GM21717 (cell line): ENCODE data around the gene SEMA5A.

ENCODE experiments used
- ATAC-seq: cut with Tn5 transposase; IDR thresholded peaks from one replicate; pipeline ENCODE4 v1.9.1; 2021; ENCODE audit warnings: mild to moderate bottlenecking, moderate library complexity; ENCODE audit not compliant: unreplicated experiment

SEMA5A gene

DNA sequence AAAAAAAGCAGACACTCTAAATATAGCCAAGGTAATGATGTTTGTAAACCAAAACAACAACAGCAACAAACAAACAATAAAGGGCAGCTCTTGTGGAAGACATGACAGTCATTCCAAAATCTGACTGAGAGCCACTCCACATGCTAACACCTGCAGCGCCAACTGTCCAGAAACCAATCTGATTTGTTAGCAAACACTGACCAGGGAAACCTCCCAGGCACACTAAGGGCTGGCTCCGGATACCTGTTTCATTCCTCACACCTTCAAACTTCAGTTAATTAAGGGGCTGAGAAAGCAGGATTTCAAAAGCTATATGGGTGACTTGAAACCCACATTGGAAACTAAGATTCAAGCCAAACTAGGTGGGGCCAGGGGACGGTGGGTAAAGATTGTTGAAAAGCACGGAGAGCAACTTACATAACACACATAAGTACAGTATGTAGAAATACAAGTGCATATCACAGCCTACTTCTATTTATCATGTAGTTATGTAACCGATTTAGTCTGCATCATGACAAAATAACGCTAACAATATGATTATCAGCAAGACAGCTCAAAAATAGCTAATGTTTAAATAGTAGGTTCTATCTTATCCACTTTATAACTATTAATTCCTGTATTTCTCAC is 203.6 kb downstream of the SEMA5A start:
- no peak for ATAC-seq

GRCh38 chr5:9340085-9340484 is 205.8 kb downstream of the SEMA5A start:
- no peak for ATAC-seq

GRCh38 chr5:9339206-9339818 is 206.6 kb downstream of the SEMA5A start:
- ATAC-seq: no peak

DNA sequence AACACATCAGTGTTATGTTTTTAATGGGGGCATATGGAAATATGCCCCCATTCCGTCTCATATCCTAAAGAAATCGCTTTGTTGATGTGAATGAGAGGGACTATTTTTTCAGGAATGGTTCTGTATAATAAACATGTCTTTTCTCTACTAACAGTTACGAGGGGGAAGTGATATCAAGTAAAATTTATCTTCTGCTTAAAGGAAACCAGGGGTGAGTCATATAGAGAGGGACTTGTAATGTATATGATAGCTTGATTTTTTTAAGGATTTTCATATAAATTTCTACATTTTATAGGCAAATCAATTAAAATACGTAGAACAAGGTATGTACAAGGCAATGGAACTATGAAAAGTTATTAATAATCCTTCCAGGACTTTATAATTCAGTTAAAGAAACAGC is 207.1 kb downstream of the SEMA5A start:
- no peak for ATAC-seq

- ATAC-seq: no peak
These were observed 207.8 kb downstream of the SEMA5A start for GRCh38 chr5:9337928-9338595.

- ATAC-seq: no peak
These were observed 209.9 kb downstream of the SEMA5A start for GRCh38 chr5:9335754-9336495.

GRCh38 chr5:9335269-9335668 is 210.6 kb downstream of the SEMA5A start:
- ATAC-seq: no peak

DNA sequence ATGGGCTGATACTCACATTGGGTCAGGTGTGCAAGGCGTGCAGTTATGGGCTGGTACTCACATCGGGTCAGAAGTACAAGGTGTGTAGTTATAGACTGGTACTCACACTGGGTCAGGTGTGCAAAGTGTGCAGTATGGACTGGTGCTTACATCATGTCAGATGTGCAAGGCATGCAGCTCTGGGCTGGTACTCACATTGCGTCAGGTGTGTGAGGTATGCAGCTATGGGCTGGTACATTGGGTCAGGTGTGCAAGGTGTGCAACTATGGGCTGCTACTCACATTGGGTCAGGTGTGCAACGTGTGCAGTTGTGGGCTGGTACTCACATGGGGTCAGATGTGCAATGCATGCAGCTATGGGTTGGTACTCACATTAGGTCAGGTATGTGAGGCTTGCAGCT is 213.8 kb downstream of the SEMA5A start:
- ATAC-seq: no peak

DNA sequence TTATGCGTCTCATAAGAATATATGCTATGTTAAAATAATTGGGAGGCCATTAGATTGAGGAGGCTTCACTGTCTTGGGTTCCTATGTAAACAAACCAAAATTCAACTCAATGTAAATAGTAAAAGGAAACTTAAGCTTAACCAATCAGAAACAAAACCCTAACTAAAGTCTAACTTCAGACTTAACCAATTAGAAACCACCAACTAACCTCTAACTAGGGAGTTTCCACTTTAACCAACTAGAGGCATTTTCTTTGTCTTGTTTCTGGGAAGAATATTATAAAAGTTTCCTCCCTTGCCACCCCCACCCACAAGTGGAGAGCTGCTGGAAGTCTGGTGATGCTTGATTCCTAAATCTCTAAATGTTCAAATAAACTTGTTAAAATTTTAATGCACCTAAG is 214.5 kb downstream of the SEMA5A start:
- no peak for ATAC-seq

DNA sequence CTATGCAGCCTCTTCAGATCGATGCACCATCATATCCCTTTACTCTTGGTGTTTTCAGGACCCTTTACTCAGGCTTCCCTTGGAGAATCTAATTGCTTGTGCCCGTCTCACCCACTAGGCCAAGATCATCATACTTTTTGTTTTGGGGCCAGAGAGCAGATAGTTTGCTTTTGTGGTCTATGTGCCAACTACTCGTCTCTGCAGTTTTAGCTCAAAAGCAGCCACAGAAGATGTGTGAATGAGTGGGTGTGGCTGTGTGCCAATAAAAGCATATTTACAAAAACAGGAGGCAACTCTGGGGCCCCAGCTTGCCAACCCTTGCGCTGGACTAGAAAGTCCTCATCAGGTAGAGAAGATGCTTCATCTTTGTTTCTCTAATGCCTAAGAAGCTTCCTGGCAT is 216.8 kb downstream of the SEMA5A start:
- ATAC-seq: no peak

DNA sequence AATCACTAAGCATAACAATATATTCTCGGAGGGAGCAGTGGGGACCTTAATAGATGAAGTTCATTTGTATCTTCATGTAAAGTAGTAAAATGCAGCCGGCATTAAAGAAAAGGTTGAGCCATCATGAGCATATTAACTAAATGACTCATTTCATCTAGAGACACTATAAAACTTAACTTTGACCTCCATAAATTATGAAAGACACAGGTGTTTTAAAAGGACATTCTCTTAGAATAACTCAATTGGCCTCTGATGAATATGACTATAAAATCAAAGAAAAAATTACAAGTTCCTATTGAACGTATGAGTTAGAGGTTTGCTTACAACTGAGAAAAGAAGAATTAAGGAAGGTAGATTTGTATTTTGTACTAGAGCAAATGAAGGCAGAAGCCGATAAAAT is 220.3 kb downstream of the SEMA5A start:
- ATAC-seq: no peak

DNA sequence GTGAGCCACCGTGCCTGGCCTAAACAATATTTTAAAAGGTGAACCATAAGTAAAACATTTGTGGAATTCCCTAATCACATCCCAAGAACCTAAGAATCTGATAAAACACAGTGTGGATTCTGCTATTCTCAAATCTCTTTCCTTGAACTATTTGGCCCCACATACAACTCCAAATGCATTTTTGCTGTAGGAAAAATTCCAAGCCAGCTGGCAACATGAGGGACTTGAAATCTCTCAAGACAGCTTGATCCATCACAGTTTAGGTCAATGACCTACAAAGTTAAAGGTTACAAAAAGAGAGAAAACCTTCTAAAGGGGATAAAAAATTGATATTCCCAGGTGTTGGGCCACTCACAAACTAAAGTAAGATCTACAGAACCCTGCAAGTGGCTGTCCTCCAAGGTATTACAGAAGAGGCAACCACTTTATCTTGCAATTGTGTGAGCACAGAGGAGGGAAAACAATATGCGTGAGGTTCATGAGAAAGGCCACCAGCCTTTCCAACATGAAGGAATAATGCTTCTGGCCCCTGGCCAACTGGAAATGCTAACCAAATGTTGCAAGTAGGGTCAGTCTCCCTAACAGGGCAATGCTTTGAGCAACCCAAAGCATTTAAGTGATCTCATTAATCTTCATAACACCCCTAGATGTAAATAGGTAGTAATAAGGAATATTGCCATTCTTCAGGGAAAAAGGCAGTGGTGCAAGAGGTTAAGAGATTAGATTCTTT is 221.4 kb downstream of the SEMA5A start:
- no peak for ATAC-seq

DNA sequence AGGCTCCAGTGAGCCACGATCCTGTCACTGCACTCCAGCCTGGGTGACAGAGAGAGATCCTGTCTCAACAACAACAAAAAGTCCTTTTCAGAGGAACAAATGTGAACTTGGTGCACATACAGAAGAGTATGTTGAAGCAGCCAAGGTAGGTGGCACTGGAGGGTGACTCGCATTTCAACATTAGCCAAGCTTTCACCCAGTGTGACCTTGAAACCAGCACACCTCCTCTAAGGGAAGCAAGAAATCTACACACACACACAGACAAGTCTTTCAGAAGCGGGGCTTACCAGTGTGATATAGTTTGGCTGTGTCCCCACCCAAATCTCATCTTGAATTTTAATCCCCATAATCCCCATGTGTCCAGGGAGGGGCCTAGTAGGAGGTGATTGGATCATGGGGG is 225.2 kb downstream of the SEMA5A start:
- no peak for ATAC-seq

DNA sequence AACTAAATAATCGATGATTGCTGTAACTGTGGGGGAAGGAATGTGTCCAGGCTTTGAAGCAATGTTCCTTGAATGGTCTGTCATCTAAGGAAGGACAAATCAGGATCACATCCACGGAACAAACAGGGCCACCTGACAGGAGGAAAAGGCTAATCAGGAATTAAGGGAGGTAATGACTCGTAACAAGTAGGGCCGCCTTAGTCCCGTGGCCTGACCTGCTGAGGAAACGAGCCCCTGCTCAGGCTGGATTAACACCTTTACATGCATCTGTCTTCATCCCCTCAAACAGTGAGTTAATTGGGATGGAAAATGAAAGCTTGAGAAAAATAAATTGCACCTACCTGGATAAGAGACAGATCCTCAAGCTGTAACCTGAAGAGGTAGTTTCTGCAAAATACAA is 227.8 kb downstream of the SEMA5A start:
- no peak for ATAC-seq

DNA sequence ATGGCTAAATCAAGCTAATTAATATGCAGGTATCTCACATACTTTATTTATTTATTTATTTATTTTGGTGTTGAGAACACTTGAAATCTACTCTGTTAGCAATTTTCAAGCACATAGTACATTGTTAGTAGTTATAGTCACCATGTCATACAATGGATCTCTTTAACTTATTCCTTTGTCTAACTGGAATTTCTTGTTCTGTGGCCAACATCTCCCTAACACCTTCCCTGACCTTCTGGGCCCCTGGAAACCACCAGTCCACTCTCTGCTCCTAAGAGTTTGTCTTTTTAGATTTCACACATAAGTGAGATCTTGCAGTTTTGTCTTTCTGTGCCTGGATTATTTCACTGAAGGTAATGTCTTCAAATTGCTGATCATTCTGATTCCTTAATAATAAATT is 229.1 kb downstream of the SEMA5A start:
- no peak for ATAC-seq

- ATAC-seq: no peak
These were observed 229.8 kb downstream of the SEMA5A start for GRCh38 chr5:9316041-9316440.

GRCh38 chr5:9314558-9314957 is 231.3 kb downstream of the SEMA5A start:
- ATAC-seq: no peak

GRCh38 chr5:9313751-9314150 is 232.1 kb downstream of the SEMA5A start:
- no peak for ATAC-seq

DNA sequence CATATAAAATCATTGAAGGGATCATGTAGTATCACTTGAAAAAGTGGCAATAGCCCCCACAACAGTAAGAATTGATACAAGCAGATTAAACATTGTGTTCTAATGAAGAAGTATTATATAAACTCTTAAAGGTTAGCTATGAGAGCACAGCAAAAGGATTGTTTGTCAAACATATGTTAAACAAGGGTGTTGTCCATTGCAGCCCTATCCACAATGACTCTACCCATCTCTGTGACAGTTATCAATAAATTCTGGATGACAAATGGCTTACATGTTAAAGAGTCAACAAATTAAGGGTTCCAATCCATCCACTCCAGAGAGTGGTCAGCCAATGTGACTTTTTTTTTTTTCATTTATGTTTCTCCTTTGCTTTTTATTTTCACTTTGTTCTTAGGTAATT is 238.7 kb downstream of the SEMA5A start:
- ATAC-seq: no peak

DNA sequence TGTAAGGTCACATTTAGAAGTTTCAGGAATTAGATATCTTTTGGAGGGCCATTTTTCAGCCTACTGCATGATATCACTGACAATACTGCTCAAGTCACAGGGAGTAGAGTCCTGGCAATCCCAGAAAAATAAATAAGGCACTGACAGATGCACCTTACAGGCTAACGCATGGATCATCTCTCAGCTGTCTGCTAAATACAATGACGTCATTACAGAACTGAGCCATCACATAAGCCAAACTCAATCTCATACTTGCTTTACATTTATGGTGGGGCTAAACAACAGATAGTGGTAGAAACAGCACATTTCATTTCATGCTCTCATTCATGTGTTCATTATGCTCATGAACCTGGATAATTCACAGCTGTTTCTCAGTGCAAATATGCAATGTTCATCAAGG is 243.7 kb downstream of the SEMA5A start:
- no peak for ATAC-seq

- no peak for ATAC-seq
These were observed 244.7 kb downstream of the SEMA5A start for GRCh38 chr5:9301200-9301599.
